HepG2 (cell line): ENCODE results near the gene PSMD12. TPM values are rescaled to one million over a fixed set of nuclear protein-coding genes. Genes with fewer than 3 reads are reported as not detected.

Source experiments
- ATAD3A ChIP-seq: sonication (generic); formaldehyde crosslinking; IDR thresholded peaks from 2 replicates; pipeline ENCODE4 v1.4.0; 2020; ENCODE audit warnings: missing genetic modification reagents
- CCAR2 ChIP-seq: fragments of 200-400 bp; formaldehyde crosslinking; optimal IDR thresholded peaks from 2 replicates; pipeline ENCODE3; 2018; ENCODE audit warnings: low read depth, mild to moderate bottlenecking, low read length, moderate library complexity
- MYC ChIP-seq: sonication (generic); formaldehyde crosslinking; IDR thresholded peaks from 2 replicates; pipeline ENCODE4 v1.9.0; 2021; ENCODE audit warnings: missing genetic modification reagents, borderline replicate concordance
- PTBP1 ChIP-seq: fragments of 200-400 bp; formaldehyde crosslinking; IDR thresholded peaks from 2 replicates; pipeline ENCODE4 v1.6.1; 2018; ENCODE audit warnings: low read length, low read depth; ENCODE audit not compliant: poor library complexity, severe bottlenecking
- ZBTB21 ChIP-seq: sonication (generic); formaldehyde crosslinking; IDR thresholded peaks from 2 replicates; pipeline ENCODE4 v1.4.0; 2020; ENCODE audit warnings: missing genetic modification reagents
- ZNF121 ChIP-seq: sonication (generic); formaldehyde crosslinking; IDR thresholded peaks from 2 replicates; pipeline ENCODE4 v1.5.0; 2020; ENCODE audit warnings: mild to moderate bottlenecking, missing genetic modification reagents
- polyA plus RNA-seq, 8 experiments: library from polyadenylated mRNA; depleted of rRNA in 3 of 8; stranded (reverse) in 7 of 8; unstranded in 1 of 8; fragments of >200 nt; fragmentation: Illumina TruSeq in 4 of 8; extraction: Trizol in 4 of 8; gene quantifications; 2 replicates each; pipeline versions ENCODE4 v1.2.1 to v1.2.3, GENCODE V29; 2011 to 2016; ENCODE audit warnings: low read depth in 4 of 8, missing spikeins in 1 of 8, mixed read lengths in 1 of 8; ENCODE audit not compliant: insufficient read depth in 1 of 8
- total RNA-seq, 5 experiments: library from RNA; depleted of rRNA; stranded (reverse); fragments of >200 nt; fragmentation: Illumina TruSeq; extraction: Trizol; gene quantifications; 2 replicates each; pipeline ENCODE4 v1.2.3, GENCODE V29; 2016; ENCODE audit warnings: low read depth in 1 of 5
- TF ChIP-seq, protein P1 (sequence below): sonication (generic); formaldehyde crosslinking; IDR thresholded peaks from 2 replicates; pipeline ENCODE4 v1.4.0; 2020; ENCODE audit warnings: missing genetic modification reagents, borderline replicate concordance
- TF ChIP-seq, protein P2 (sequence below): sonication (generic); formaldehyde crosslinking; IDR thresholded peaks from 2 replicates; pipeline ENCODE4 v1.5.0; 2020; ENCODE audit warnings: mild to moderate bottlenecking, missing genetic modification reagents, moderate library complexity
- TF ChIP-seq, protein P3 (sequence below): sonication (generic); formaldehyde crosslinking; IDR thresholded peaks from one replicate; pipeline ENCODE4 v1.5.1; 2020; ENCODE audit warnings: mild to moderate bottlenecking, missing genetic modification reagents; ENCODE audit errors: not compliant biosample characterization
- TF ChIP-seq, protein P4 (sequence below): sonication (generic); IDR thresholded peaks from 2 replicates; pipeline ENCODE4 v1.6.1; 2016; ENCODE audit warnings: low read depth, borderline replicate concordance
- TF ChIP-seq, protein P5 (sequence below): sonication (generic); formaldehyde crosslinking; IDR thresholded peaks from 2 replicates; pipeline ENCODE4 v1.5.1; 2020; ENCODE audit warnings: mild to moderate bottlenecking, moderate library complexity, missing genetic modification reagents

Gene PSMD12
- total and polyA plus RNA-seq, 2 of the 13 experiments (the other 11 are each of a cell fraction or from before 2014, with no cell fraction given), result 27.4 to 71.7 TPM

DNA sequence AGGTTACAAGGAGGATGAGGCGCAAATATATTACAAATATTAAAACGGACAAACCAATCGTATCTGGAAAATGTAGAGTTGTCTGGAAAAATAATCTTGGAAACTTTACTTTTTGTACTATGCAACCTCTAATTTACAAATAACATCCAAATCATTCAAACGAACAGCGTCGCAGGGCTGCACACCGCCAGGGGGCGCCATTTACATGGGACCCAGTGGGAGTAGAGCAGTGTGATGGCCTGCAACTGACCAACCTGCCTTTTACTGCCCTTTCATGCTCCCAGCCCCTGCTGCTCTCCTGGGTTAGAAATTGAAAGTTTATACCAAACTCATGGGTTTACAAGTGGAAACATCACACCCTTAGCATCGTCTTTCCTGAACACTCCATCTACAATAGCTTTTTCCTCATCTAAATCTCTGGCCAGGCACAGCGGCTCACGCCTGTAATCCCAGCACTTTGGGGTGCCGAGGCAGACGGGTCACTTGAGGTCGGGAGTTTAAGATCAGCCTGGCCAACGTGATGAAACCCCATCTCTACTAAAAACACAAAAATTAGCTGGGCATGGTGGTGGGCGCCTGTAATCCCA, 20.7 kb upstream of the PSMD12 start (continued):
- TF ChIP-seq, protein P1, sequence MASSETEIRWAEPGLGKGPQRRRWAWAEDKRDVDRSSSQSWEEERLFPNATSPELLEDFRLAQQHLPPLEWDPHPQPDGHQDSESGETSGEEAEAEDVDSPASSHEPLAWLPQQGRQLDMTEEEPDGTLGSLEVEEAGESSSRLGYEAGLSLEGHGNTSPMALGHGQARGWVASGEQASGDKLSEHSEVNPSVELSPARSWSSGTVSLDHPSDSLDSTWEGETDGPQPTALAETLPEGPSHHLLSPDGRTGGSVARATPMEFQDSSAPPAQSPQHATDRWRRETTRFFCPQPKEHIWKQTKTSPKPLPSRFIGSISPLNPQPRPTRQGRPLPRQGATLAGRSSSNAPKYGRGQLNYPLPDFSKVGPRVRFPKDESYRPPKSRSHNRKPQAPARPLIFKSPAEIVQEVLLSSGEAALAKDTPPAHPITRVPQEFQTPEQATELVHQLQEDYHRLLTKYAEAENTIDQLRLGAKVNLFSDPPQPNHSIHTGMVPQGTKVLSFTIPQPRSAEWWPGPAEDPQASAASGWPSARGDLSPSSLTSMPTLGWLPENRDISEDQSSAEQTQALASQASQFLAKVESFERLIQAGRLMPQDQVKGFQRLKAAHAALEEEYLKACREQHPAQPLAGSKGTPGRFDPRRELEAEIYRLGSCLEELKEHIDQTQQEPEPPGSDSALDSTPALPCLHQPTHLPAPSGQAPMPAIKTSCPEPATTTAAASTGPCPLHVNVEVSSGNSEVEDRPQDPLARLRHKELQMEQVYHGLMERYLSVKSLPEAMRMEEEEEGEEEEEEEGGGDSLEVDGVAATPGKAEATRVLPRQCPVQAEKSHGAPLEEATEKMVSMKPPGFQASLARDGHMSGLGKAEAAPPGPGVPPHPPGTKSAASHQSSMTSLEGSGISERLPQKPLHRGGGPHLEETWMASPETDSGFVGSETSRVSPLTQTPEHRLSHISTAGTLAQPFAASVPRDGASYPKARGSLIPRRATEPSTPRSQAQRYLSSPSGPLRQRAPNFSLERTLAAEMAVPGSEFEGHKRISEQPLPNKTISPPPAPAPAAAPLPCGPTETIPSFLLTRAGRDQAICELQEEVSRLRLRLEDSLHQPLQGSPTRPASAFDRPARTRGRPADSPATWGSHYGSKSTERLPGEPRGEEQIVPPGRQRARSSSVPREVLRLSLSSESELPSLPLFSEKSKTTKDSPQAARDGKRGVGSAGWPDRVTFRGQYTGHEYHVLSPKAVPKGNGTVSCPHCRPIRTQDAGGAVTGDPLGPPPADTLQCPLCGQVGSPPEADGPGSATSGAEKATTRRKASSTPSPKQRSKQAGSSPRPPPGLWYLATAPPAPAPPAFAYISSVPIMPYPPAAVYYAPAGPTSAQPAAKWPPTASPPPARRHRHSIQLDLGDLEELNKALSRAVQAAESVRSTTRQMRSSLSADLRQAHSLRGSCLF, result no peak
- TF ChIP-seq PTBP1, result no peak
- no peak for TF ChIP-seq ZBTB21
- TF ChIP-seq, protein P2, sequence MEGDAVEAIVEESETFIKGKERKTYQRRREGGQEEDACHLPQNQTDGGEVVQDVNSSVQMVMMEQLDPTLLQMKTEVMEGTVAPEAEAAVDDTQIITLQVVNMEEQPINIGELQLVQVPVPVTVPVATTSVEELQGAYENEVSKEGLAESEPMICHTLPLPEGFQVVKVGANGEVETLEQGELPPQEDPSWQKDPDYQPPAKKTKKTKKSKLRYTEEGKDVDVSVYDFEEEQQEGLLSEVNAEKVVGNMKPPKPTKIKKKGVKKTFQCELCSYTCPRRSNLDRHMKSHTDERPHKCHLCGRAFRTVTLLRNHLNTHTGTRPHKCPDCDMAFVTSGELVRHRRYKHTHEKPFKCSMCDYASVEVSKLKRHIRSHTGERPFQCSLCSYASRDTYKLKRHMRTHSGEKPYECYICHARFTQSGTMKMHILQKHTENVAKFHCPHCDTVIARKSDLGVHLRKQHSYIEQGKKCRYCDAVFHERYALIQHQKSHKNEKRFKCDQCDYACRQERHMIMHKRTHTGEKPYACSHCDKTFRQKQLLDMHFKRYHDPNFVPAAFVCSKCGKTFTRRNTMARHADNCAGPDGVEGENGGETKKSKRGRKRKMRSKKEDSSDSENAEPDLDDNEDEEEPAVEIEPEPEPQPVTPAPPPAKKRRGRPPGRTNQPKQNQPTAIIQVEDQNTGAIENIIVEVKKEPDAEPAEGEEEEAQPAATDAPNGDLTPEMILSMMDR (CRISPR knock-in tag), result peak; percentile 92
- no peak for TF ChIP-seq ATAD3A (CRISPR knock-in tag)
- TF ChIP-seq, protein P3, sequence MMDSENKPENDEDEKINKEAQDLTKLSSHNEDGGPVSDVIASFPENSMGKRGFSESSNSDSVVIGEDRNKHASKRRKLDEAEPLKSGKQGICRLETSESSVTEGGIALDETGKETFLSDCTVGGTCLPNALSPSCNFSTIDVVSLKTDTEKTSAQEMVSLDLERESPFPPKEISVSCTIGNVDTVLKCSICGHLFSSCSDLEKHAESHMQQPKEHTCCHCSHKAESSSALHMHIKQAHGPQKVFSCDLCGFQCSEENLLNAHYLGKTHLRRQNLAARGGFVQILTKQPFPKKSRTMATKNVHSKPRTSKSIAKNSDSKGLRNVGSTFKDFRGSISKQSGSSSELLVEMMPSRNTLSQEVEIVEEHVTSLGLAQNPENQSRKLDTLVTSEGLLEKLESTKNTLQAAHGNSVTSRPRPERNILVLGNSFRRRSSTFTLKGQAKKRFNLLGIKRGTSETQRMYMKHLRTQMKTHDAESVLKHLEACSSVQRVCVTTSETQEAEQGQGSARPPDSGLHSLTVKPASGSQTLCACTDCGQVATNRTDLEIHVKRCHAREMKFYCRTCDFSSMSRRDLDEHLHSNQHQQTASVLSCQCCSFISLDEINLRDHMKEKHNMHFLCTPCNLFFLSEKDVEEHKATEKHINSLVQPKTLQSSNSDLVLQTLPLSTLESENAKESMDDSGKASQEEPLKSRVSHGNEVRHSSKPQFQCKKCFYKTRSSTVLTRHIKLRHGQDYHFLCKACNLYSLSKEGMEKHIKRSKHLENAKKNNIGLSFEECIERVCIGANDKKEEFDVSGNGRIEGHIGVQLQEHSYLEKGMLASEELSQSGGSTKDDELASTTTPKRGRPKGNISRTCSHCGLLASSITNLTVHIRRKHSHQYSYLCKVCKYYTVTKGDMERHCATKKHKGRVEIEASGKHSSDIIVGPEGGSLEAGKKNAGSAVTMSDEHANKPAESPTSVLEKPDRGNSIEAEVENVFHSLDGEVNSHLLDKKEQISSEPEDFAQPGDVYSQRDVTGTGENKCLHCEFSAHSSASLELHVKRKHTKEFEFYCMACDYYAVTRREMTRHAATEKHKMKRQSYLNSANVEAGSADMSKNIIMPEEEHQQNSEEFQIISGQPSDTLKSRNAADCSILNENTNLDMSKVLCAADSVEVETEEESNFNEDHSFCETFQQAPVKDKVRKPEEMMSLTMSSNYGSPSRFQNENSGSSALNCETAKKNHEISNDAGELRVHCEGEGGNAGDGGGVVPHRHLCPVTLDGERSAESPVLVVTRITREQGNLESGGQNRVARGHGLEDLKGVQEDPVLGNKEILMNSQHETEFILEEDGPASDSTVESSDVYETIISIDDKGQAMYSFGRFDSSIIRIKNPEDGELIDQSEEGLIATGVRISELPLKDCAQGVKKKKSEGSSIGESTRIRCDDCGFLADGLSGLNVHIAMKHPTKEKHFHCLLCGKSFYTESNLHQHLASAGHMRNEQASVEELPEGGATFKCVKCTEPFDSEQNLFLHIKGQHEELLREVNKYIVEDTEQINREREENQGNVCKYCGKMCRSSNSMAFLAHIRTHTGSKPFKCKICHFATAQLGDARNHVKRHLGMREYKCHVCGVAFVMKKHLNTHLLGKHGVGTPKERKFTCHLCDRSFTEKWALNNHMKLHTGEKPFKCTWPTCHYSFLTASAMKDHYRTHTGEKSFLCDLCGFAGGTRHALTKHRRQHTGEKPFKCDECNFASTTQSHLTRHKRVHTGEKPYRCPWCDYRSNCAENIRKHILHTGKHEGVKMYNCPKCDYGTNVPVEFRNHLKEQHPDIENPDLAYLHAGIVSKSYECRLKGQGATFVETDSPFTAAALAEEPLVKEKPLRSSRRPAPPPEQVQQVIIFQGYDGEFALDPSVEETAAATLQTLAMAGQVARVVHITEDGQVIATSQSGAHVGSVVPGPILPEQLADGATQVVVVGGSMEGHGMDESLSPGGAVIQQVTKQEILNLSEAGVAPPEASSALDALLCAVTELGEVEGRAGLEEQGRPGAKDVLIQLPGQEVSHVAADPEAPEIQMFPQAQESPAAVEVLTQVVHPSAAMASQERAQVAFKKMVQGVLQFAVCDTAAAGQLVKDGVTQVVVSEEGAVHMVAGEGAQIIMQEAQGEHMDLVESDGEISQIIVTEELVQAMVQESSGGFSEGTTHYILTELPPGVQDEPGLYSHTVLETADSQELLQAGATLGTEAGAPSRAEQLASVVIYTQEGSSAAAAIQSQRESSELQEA (CRISPR knock-in tag), result no peak
- no peak for TF ChIP-seq CCAR2
- no peak for TF ChIP-seq ZNF121 (CRISPR knock-in tag)
- no peak for TF ChIP-seq MYC (CRISPR knock-in tag)
- TF ChIP-seq, protein P4, sequence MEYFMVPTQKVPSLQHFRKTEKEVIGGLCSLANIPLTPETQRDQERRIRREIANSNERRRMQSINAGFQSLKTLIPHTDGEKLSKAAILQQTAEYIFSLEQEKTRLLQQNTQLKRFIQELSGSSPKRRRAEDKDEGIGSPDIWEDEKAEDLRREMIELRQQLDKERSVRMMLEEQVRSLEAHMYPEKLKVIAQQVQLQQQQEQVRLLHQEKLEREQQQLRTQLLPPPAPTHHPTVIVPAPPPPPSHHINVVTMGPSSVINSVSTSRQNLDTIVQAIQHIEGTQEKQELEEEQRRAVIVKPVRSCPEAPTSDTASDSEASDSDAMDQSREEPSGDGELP, result no peak
- TF ChIP-seq, protein P5, sequence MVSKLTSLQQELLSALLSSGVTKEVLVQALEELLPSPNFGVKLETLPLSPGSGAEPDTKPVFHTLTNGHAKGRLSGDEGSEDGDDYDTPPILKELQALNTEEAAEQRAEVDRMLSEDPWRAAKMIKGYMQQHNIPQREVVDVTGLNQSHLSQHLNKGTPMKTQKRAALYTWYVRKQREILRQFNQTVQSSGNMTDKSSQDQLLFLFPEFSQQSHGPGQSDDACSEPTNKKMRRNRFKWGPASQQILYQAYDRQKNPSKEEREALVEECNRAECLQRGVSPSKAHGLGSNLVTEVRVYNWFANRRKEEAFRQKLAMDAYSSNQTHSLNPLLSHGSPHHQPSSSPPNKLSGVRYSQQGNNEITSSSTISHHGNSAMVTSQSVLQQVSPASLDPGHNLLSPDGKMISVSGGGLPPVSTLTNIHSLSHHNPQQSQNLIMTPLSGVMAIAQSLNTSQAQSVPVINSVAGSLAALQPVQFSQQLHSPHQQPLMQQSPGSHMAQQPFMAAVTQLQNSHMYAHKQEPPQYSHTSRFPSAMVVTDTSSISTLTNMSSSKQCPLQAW, result no peak
